GM19099 (cell line): Measurements from ENCODE around the gene TRPV6.

ENCODE experiments used
- POLR2A ChIP-seq: IDR thresholded peaks from 3 replicates; pipeline ENCODE4 v1.6.1; 2011; ENCODE audit warnings: low read depth; ENCODE audit not compliant: insufficient read length; ENCODE audit errors: extremely low read depth

Gene TRPV6

GRCh38 chr7:142860968-142861367, 24.6 kb downstream of the TRPV6 start:
- TF ChIP-seq POLR2A: no peak

- no peak for TF ChIP-seq POLR2A
Observed at GRCh38 chr7:142859829-142860228, 25.7 kb downstream of the TRPV6 start.

- no peak for TF ChIP-seq POLR2A
Observed at GRCh38 chr7:142859411-142859810, 26.1 kb downstream of the TRPV6 start.

GRCh38 chr7:142857625-142858024, 27.9 kb downstream of the TRPV6 start:
- TF ChIP-seq POLR2A: no peak

GRCh38 chr7:142856565-142857245, 28.8 kb downstream of the TRPV6 start:
- TF ChIP-seq POLR2A: no peak

- TF ChIP-seq POLR2A: no peak
Observed at GRCh38 chr7:142855756-142856564, 29.6 kb downstream of the TRPV6 start.

- no peak for TF ChIP-seq POLR2A
Observed at GRCh38 chr7:142855114-142855743, 30.3 kb downstream of the TRPV6 start.

GRCh38 chr7:142854372-142855113, 31.0 kb downstream of the TRPV6 start, which contains the start of gene EPHB6:
TSS of gene EPHB6 (plus strand) at chr7:142855076. CDS start at chr7:142863228, 8,152 bp downstream.
- TF ChIP-seq POLR2A: no peak

- TF ChIP-seq POLR2A: no peak
Observed at GRCh38 chr7:142853739-142854371, 31.7 kb downstream of the TRPV6 start.

GRCh38 chr7:142851919-142852318, 33.6 kb downstream of the TRPV6 start:
- no peak for TF ChIP-seq POLR2A

- no peak for TF ChIP-seq POLR2A
Observed at GRCh38 chr7:142851269-142851668, 34.3 kb downstream of the TRPV6 start.

GRCh38 chr7:142847353-142847752, 38.2 kb downstream of the TRPV6 start:
- TF ChIP-seq POLR2A: no peak

- TF ChIP-seq POLR2A: no peak
Observed at GRCh38 chr7:142842251-142842766, 43.2 kb downstream of the TRPV6 start.
